ENCODE results near the gene PBX1.

DNA sequence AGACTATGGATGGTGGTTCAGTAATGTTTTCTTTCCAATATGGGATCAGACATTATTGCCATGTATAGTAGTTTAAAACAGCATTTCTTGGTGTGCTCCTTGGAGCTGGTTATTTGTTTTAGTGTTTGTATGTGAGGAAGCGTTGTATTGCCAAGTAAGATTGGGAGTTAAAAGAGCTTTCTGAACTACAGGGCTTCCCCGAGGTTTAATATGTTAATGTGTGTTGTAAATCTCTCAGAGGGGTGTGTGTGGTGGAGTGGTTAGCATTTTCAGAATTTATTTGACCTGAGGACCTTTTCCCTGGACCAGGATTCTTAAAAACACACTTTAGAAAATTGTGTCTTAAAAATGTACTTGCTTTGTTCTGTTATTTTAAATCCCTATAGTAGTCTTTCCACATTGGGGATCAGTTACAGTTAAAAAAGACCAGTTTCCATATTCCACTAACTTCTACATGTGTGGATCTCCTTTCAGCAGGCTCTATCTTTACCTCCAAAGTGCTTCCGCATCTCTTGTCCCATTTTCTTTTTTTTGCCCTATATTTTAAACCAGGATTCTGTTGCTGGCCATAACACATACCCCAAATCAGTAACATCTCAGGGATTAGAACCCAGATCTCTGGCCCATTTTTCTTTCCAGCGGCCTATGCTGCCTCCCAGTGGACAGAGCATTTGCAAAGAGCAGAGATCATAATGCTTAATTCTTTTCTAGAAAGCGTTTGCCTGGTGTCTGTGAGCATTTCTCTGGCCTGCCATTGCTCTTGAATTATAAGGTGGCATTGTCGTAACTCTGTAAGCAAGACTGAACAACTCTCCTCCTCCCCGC lies 58.6 kb downstream of the PBX1 start:
- TF ChIP-seq EZH2 (IDR thresholded peaks at IDR 0.05; ENCODE audit: insufficient read depth, poor library complexity, severe bottlenecking) (no peak), EZH2phosphoT487 (IDR thresholded peaks at IDR 0.05; ENCODE audit: insufficient read depth, low read depth) (no peak)
